Neural progenitor cell (in vitro differentiated cells): Measurements from ENCODE around the gene FAM131B. TPM values are rescaled to one million over a fixed set of nuclear protein-coding genes. Genes with fewer than 3 reads are reported as not detected.

Experiments used
- DNase-seq: peaks from one replicate; pipeline ENCODE4 v3.0.0-alpha.2; 2016; ENCODE audit warnings: low spot score
- H2AFZ ChIP-seq: fragments of 200-600 bp; sonication (generic); replicated peaks from 2 replicates; pipeline ENCODE4 v1.6.1; 2016; ENCODE audit warnings: antibody characterized with exemption
- H3F3A ChIP-seq: fragments of 200-600 bp; sonication (generic); 2 replicates; pipeline ENCODE4 v1.6.1; 2016; ENCODE audit warnings: antibody characterized with exemption, low read depth
- H3K27ac ChIP-seq: fragments of 200-600 bp; sonication (generic); 2 replicates; pipeline ENCODE4 v1.5.1; 2016; ENCODE audit warnings: mild to moderate bottlenecking
- H3K27me3 ChIP-seq: fragments of 200-600 bp; sonication (generic); 2 replicates; pipeline ENCODE4 v1.6.1; 2016; ENCODE audit warnings: mild to moderate bottlenecking, moderate library complexity
- H3K36me3 ChIP-seq: fragments of 200-600 bp; sonication (generic); 2 replicates; pipeline ENCODE4 v1.5.1; 2016
- H3K4me1 ChIP-seq: fragments of 200-600 bp; sonication (generic); 2 replicates; pipeline ENCODE4 v1.6.1; 2016; ENCODE audit warnings: mixed run types
- H3K4me2 ChIP-seq: fragments of 200-600 bp; sonication (generic); 2 replicates; pipeline ENCODE4 v1.6.1; 2016
- H3K4me3 ChIP-seq: fragments of 200-600 bp; sonication (generic); 2 replicates; pipeline ENCODE4 v1.5.1; 2016
- H3K79me2 ChIP-seq: fragments of 200-600 bp; sonication (generic); 2 replicates; pipeline ENCODE4 v1.6.1; 2016; ENCODE audit warnings: low read depth
- H3K9ac ChIP-seq: fragments of 200-600 bp; sonication (generic); 2 replicates; pipeline ENCODE4 v1.6.1; 2016
- H3K9me3 ChIP-seq: fragments of 200-600 bp; sonication (generic); 2 replicates; pipeline ENCODE4 v1.5.1; 2016; ENCODE audit warnings: low read depth
- H4K20me1 ChIP-seq: fragments of 200-600 bp; sonication (generic); 2 replicates; pipeline ENCODE4 v1.6.1; 2016; ENCODE audit warnings: low read depth
- H3K27ac Mint-ChIP-seq: 3 replicates; pipeline ENCODE4 v1.8.0; 2021; ENCODE audit warnings: mixed read lengths
- H3K27me3 Mint-ChIP-seq: 2 replicates; pipeline ENCODE4 v1.8.0; 2022; ENCODE audit warnings: low read depth, mild to moderate bottlenecking, inconsistent platforms, moderate library complexity, mixed read lengths; ENCODE audit not compliant: insufficient read depth
- H3K36me3 Mint-ChIP-seq: 3 replicates; pipeline ENCODE4 v1.8.0; 2021; ENCODE audit warnings: mixed read lengths
- H3K4me1 Mint-ChIP-seq: 3 replicates; pipeline ENCODE4 v1.8.0; 2021; ENCODE audit warnings: mixed read lengths
- H3K4me3 Mint-ChIP-seq: 3 replicates; pipeline ENCODE4 v1.8.0; 2021; ENCODE audit warnings: mild to moderate bottlenecking, moderate library complexity, mixed read lengths
- H3K9me3 Mint-ChIP-seq: 3 replicates; pipeline ENCODE4 v1.8.0; 2020; ENCODE audit warnings: mixed read lengths
- CTCF ChIP-seq: fragments of 200-600 bp; sonication (generic); IDR thresholded peaks from 2 replicates; pipeline ENCODE4 v1.5.1; 2017; ENCODE audit warnings: antibody characterized with exemption, mild to moderate bottlenecking
- EZH2 ChIP-seq: fragments of 200-600 bp; sonication (generic); IDR thresholded peaks from 2 replicates; pipeline ENCODE4 v1.6.1; 2017; ENCODE audit warnings: antibody characterized with exemption, mild to moderate bottlenecking, moderate library complexity
- EZH2phosphoT487 ChIP-seq: fragments of 200-600 bp; sonication (generic); IDR thresholded peaks from 2 replicates; pipeline ENCODE4 v1.6.1; 2017; ENCODE audit warnings: antibody characterized with exemption
- total RNA-seq: library from RNA; depleted of rRNA; stranded (reverse); fragments of >200 nt; gene quantifications from 2 replicates; pipeline ENCODE4 v1.2.3, GENCODE V29; 2015; ENCODE audit warnings: low replicate concordance

FAM131B gene
- total RNA-seq, 1 donor from 2014 or later: 20.1 TPM

- Histone ChIP-seq H3K4me1 (no peaks in the 10 kb centered on the region), H3K4me3 (no peak overlapping the region), H3K36me3 (no peaks in the 10 kb centered on the region), H3K27me3 (no peaks in the 10 kb centered on the region), H3K9ac (no peak overlapping the region), H3K9me3 (no peaks in the 10 kb centered on the region), H3F3A (no peaks in the 10 kb centered on the region), H3K4me2 (no peak overlapping the region), H4K20me1 (peaks cover 4% of the 10 kb centered on the region), H3K79me2 (no peaks in the 10 kb centered on the region), H3K27ac (no peak overlapping the region), H2AFZ (no peak overlapping the region)
- Mint-ChIP-seq H3K4me3 (peak overlapping the region; percentile 57), H3K36me3 (peaks cover 14% of the 10 kb centered on the region), H3K27me3 (peaks cover 8% of the 10 kb centered on the region), H3K9me3 (peaks cover 4% of the 10 kb centered on the region), H3K27ac (no peak overlapping the region), H3K4me1 (peaks cover 5% of the 10 kb centered on the region)
- TF ChIP-seq EZH2: no peak
- no peak for TF ChIP-seq EZH2phosphoT487
- no peak for TF ChIP-seq CTCF
- no peak for DNase-seq
Measured at GRCh38 chr7:143395187-143396149, 33.0 kb upstream of the FAM131B start.

- Mint-ChIP-seq H3K27me3 (peaks cover 8% of the 10 kb centered on the region), H3K9me3 (peaks cover 4% of the 10 kb centered on the region), H3K36me3 (peaks cover 19% of the 10 kb centered on the region), H3K27ac (no peak overlapping the region), H3K4me1 (peaks cover 5% of the 10 kb centered on the region), H3K4me3 (no peak overlapping the region)
- no peaks in the 10 kb centered on the region for H3K36me3 ChIP-seq
- no peak overlapping the region for H3K9ac ChIP-seq
- H2AFZ ChIP-seq: no peak overlapping the region
- TF ChIP-seq CTCF (no peak), EZH2phosphoT487 (no peak), EZH2 (no peak)
- no peak overlapping the region for H3K27ac ChIP-seq
- H3K27me3 ChIP-seq: no peaks in the 10 kb centered on the region
- no peaks in the 10 kb centered on the region for H3F3A ChIP-seq
- peaks cover 8% of the 10 kb centered on the region for H4K20me1 ChIP-seq
- no peaks in the 10 kb centered on the region for H3K9me3 ChIP-seq
- no peaks in the 10 kb centered on the region for H3K79me2 ChIP-seq
- no peak overlapping the region for H3K4me2 ChIP-seq
- no peaks in the 10 kb centered on the region for H3K4me1 ChIP-seq
- DNase-seq: no peak
- H3K4me3 ChIP-seq: no peak overlapping the region
Measured at GRCh38 chr7:143394777-143395176, 32.3 kb upstream of the FAM131B start.

- H3K79me2 ChIP-seq: no peaks in the 10 kb centered on the region
- TF ChIP-seq EZH2 (no peak), CTCF (no peak), EZH2phosphoT487 (no peak)
- H3K4me3 ChIP-seq: no peak overlapping the region
- no peak for DNase-seq
- peaks cover 8% of the 10 kb centered on the region for H3K27me3 Mint-ChIP-seq
- peaks cover 5% of the 10 kb centered on the region for H3K4me1 Mint-ChIP-seq
- peaks cover 4% of the 10 kb centered on the region for H3K9me3 Mint-ChIP-seq
- H3F3A ChIP-seq: no peaks in the 10 kb centered on the region
- H3K27ac Mint-ChIP-seq: peak overlapping the region; percentile 66
- H3K9ac ChIP-seq: no peak overlapping the region
- H3K4me1 ChIP-seq: no peaks in the 10 kb centered on the region
- no peak overlapping the region for H3K27ac ChIP-seq
- H2AFZ ChIP-seq: no peak overlapping the region
- H3K27me3 ChIP-seq: no peaks in the 10 kb centered on the region
- peaks cover 25% of the 10 kb centered on the region for H3K36me3 Mint-ChIP-seq
- H3K4me2 ChIP-seq: no peak overlapping the region
- H3K4me3 Mint-ChIP-seq: no peak overlapping the region
- H3K9me3 ChIP-seq: no peaks in the 10 kb centered on the region
- H4K20me1 ChIP-seq: peaks cover 8% of the 10 kb centered on the region
- H3K36me3 ChIP-seq: no peaks in the 10 kb centered on the region
Measured at GRCh38 chr7:143394068-143394467, 31.6 kb upstream of the FAM131B start.
